ENCODE data around the gene OPHN1. TPM values are rescaled to one million over a fixed set of nuclear protein-coding genes. Genes with fewer than 3 reads are reported as not detected.
"Not testable (repeated sequence)": the region's sequence is repeated elsewhere in the genome, so short reads cannot be mapped to it uniquely, and the experiment has no call there.

OPHN1 gene
- total and polyA plus RNA-seq, 4 experiments from 2014 or later = 0.03 to 0.44 (median 0.23) TPM; not detected in 1

DNA sequence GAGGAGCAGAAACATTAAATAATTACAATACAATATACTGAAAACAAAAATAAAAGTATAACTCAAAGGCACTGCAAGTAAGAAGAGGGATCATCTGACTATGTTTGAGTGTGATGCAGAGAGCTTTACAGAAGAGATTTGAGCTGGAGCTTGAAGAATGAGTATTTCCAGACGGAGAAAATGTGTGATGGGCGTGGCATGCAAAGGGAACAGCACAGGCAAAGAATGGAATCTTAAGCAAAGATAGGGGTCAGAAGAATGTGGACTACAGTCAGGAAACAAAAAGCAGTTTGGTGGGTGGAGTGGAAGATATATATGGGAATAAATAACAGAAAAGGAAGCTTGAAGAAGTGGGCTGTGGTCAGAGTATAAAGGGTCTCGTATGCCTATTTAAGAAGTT is 45.5 kb downstream of the OPHN1 start:
- Mint-ChIP-seq H3K9me3 (peaks cover 0 to 2% (median 0%) of the 10 kb centered on the region in 8 donors), H3K27ac (peak overlapping the region in 1 of 7 donors; percentile 16), H3K4me3 (no peak overlapping the region), H3K4me1 (no peaks in the 10 kb centered on the region), H3K27me3 (no peaks in the 10 kb centered on the region), H3K36me3 (no peaks in the 10 kb centered on the region)
- Histone ChIP-seq H3K4me1 (ENCODE audit: insufficient read depth, low read length) (no peaks in the 10 kb centered on the region), H3K36me3 (ENCODE audit: insufficient read depth, low read length) (no peaks in the 10 kb centered on the region), H3K9me3 (ENCODE audit: control insufficient read depth in 1 of 2, low read length in 2 of 2) (no peaks in the 10 kb centered on the region), H3K4me3 (ENCODE audit: low read length in 2 of 2) (no peak overlapping the region), H3K27me3 (ENCODE audit: insufficient read depth, low read length) (no peaks in the 10 kb centered on the region), H3K27ac (ENCODE audit: low read depth, low read length) (no peak overlapping the region)
- no peak for DNase-seq
- ChIA-PET CTCF (ENCODE audit: partially characterized antibody) (no interaction called here), POLR2A (ENCODE audit: partially characterized antibody) (no interaction called here)
- intact Hi-C loops (cut with micrococcal nuclease) = no loop called here

DNA sequence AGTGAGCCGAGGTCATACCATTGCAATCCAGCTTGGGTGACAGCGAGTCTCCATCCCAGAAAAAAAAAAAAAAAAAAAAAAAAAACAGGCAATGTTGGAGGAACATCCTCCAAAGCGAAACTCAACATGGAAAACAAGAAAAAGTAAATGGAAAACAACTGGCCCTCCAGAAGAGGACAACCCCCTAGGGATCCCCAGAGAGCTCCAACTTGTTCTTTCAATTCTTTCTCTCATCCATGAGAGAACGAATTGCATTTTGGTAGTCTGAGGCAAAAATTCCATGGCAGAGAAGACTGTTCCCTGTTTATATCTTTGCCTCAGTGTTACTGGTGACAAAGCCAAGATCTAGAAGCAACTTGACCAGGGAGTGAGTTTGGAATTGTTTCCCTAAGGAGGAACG is 49.8 kb downstream of the OPHN1 start:
- DNase-seq = no peak
- intact Hi-C loops (cut with micrococcal nuclease) = no loop called here
- H3K36me3 ChIP-seq (ENCODE audit: insufficient read depth, low read length) = no peaks in the 10 kb centered on the region
- H3K27ac ChIP-seq (ENCODE audit: low read depth, low read length) = no peak overlapping the region
- H3K4me1 Mint-ChIP-seq = no peaks in the 10 kb centered on the region
- H3K27me3 Mint-ChIP-seq = peaks cover 2 to 7% of the 10 kb centered on the region in 2 donors
- peaks cover 0 to 2% (median 0%) of the 10 kb centered on the region in 8 donors for H3K9me3 Mint-ChIP-seq
- POLR2A ChIA-PET (ENCODE audit: partially characterized antibody) = no interaction called here
- no peaks in the 10 kb centered on the region for H3K4me1 ChIP-seq (ENCODE audit: insufficient read depth, low read length)
- no peak overlapping the region for H3K4me3 ChIP-seq (ENCODE audit: low read length in 2 of 2)
- H3K4me3 Mint-ChIP-seq = no peak overlapping the region
- no peak overlapping the region for H3K27ac Mint-ChIP-seq
- H3K27me3 ChIP-seq (ENCODE audit: insufficient read depth, low read length) = no peaks in the 10 kb centered on the region
- CTCF ChIA-PET (ENCODE audit: partially characterized antibody) = no interaction called here
- no peaks in the 10 kb centered on the region for H3K9me3 ChIP-seq (ENCODE audit: control insufficient read depth in 1 of 2, low read length in 2 of 2)
- no peaks in the 10 kb centered on the region for H3K36me3 Mint-ChIP-seq

DNA sequence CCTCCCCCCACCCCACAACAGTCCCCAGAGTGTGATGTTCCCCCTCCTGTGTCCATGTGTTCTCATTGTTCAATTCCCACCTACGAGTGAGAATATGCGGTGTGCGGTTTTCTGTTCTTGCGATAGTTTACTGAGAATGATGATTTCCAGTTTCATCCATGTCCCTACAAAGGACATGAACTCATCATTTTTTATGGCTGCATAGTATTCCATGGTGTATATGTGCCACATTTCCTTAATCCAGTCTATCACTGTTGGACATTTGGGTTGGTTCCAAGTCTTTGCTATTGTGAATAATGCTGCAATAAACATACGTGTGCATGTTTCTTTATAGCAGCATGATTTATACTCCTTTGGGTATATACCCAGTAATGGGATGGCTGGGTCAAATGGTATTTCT is 55.7 kb downstream of the OPHN1 start:
- H3K9me3 ChIP-seq (ENCODE audit: control insufficient read depth in 1 of 2, low read length in 2 of 2); DNase-seq; CTCF ChIA-PET (ENCODE audit: partially characterized antibody); H3K4me3 ChIP-seq (ENCODE audit: low read length in 2 of 2); H3K4me1 Mint-ChIP-seq; H3K36me3 Mint-ChIP-seq; H3K27me3 Mint-ChIP-seq; POLR2A ChIA-PET (ENCODE audit: partially characterized antibody); H3K27ac Mint-ChIP-seq; H3K4me3 Mint-ChIP-seq; H3K9me3 Mint-ChIP-seq; H3K36me3 ChIP-seq (ENCODE audit: insufficient read depth, low read length); intact Hi-C loops (cut with micrococcal nuclease); H3K27me3 ChIP-seq (ENCODE audit: insufficient read depth, low read length); H3K27ac ChIP-seq (ENCODE audit: low read depth, low read length); H3K4me1 ChIP-seq (ENCODE audit: insufficient read depth, low read length): not testable (repeated sequence)

DNA sequence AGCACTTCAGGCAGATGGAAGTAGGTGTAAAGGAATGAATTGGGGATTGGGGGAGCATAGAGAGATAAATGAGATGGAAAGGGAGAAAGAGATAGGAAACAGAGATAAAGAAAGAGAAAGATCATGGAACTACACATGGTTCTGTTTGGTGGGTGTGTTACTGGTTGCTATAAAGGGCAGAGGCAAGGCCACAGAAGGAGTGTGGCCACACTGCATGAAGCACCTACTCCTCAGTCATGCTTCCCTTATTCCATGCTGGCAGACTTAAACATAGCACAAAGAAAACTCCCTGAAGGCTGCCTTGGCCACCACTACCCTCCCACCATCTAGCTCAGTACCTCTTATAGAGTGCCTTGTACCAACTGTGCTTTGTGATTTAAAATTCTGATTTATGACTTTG is 56.9 kb downstream of the OPHN1 start:
- peaks cover 0 to 2% (median 0%) of the 10 kb centered on the region in 8 donors for H3K9me3 Mint-ChIP-seq
- POLR2A ChIA-PET (ENCODE audit: partially characterized antibody) = no interaction called here
- H3K9me3 ChIP-seq (ENCODE audit: control insufficient read depth in 1 of 2, low read length in 2 of 2) = no peaks in the 10 kb centered on the region
- no peaks in the 10 kb centered on the region for H3K36me3 ChIP-seq (ENCODE audit: insufficient read depth, low read length)
- H3K27ac Mint-ChIP-seq = no peak overlapping the region
- H3K4me1 ChIP-seq (ENCODE audit: insufficient read depth, low read length) = no peaks in the 10 kb centered on the region
- no peaks in the 10 kb centered on the region for H3K4me1 Mint-ChIP-seq
- DNase-seq = no peak
- intact Hi-C loops (cut with micrococcal nuclease) = no loop called here
- no peak overlapping the region for H3K4me3 Mint-ChIP-seq
- CTCF ChIA-PET (ENCODE audit: partially characterized antibody) = no interaction called here
- no peaks in the 10 kb centered on the region for H3K27me3 ChIP-seq (ENCODE audit: insufficient read depth, low read length)
- no peaks in the 10 kb centered on the region for H3K36me3 Mint-ChIP-seq
- peaks cover 1 to 4% of the 10 kb centered on the region in 2 donors for H3K27me3 Mint-ChIP-seq
- no peak overlapping the region for H3K4me3 ChIP-seq (ENCODE audit: low read length in 2 of 2)
- no peak overlapping the region for H3K27ac ChIP-seq (ENCODE audit: low read depth, low read length)

DNA sequence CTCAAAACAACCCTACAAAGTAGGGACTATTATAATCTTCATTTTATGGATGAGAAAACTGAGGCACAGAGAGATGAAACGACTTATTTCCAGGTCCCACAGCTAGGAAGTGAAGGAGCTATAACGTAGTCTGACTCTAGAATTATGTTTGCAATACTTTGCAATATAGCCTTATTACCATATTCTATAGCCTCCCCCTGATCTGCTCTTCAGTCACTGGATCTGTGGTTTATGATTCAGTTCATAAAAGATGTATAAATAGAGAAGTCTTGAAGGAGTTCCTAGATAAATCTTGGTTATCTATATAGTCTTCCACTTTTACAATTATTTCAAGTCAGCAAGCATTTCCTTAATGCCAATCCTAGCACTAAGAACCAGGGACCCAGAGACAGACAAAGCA is 57.5 kb downstream of the OPHN1 start:
- no peak overlapping the region for H3K4me3 Mint-ChIP-seq
- H3K27ac Mint-ChIP-seq = no peak overlapping the region
- no peaks in the 10 kb centered on the region for H3K36me3 Mint-ChIP-seq
- Histone ChIP-seq H3K4me1 (ENCODE audit: insufficient read depth, low read length) (no peaks in the 10 kb centered on the region), H3K9me3 (ENCODE audit: control insufficient read depth in 1 of 2, low read length in 2 of 2) (no peaks in the 10 kb centered on the region), H3K36me3 (ENCODE audit: insufficient read depth, low read length) (no peaks in the 10 kb centered on the region), H3K27me3 (ENCODE audit: insufficient read depth, low read length) (no peaks in the 10 kb centered on the region), H3K27ac (ENCODE audit: low read depth, low read length) (no peak overlapping the region), H3K4me3 (ENCODE audit: low read length in 2 of 2) (no peak overlapping the region)
- CTCF ChIA-PET (ENCODE audit: partially characterized antibody) = no interaction called here
- H3K9me3 Mint-ChIP-seq = peaks cover 0 to 2% (median 0%) of the 10 kb centered on the region in 8 donors
- POLR2A ChIA-PET (ENCODE audit: partially characterized antibody) = no interaction called here
- H3K27me3 Mint-ChIP-seq = peaks cover 0 to 1% of the 10 kb centered on the region in 2 donors
- H3K4me1 Mint-ChIP-seq = no peaks in the 10 kb centered on the region
- intact Hi-C loops (cut with micrococcal nuclease) = no loop called here
- DNase-seq = no peak

DNA sequence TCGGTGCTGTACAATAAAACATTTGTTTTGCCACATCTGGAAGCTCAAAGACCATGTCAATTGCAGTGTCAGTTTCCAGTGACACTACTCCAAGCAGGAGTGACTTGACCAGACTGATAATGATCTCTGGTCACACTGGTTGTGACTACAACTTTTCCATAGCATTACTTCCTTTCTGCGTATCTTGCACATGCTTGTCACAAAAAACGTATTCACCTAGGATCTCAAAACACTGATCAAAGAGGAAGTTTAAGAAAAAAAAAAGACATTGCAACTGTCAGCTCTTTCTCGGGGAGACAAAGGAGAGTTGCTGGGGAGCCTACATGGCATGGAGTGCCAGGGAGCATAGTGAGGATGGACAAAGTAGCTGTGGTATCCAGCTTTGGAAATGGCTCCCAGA is 60.6 kb downstream of the OPHN1 start:
- intact Hi-C loops (cut with micrococcal nuclease) = no loop called here
- no peaks in the 10 kb centered on the region for H3K36me3 ChIP-seq (ENCODE audit: insufficient read depth, low read length)
- H3K9me3 ChIP-seq (ENCODE audit: control insufficient read depth in 1 of 2, low read length in 2 of 2) = no peaks in the 10 kb centered on the region
- no peak overlapping the region for H3K4me3 ChIP-seq (ENCODE audit: low read length in 2 of 2)
- no peaks in the 10 kb centered on the region for H3K4me1 ChIP-seq (ENCODE audit: insufficient read depth, low read length)
- no peak for DNase-seq
- peaks cover 0 to 1% of the 10 kb centered on the region in 2 donors for H3K27me3 Mint-ChIP-seq
- no peak overlapping the region for H3K4me3 Mint-ChIP-seq
- H3K9me3 Mint-ChIP-seq = peaks cover 0 to 7% (median 0%) of the 10 kb centered on the region in 8 donors
- ChIA-PET POLR2A (ENCODE audit: partially characterized antibody) (no interaction called here), CTCF (ENCODE audit: partially characterized antibody) (no interaction called here)
- no peak overlapping the region for H3K27ac ChIP-seq (ENCODE audit: low read depth, low read length)
- no peaks in the 10 kb centered on the region for H3K27me3 ChIP-seq (ENCODE audit: insufficient read depth, low read length)
- no peak overlapping the region for H3K27ac Mint-ChIP-seq
- H3K36me3 Mint-ChIP-seq = no peaks in the 10 kb centered on the region
- H3K4me1 Mint-ChIP-seq = no peaks in the 10 kb centered on the region

DNA sequence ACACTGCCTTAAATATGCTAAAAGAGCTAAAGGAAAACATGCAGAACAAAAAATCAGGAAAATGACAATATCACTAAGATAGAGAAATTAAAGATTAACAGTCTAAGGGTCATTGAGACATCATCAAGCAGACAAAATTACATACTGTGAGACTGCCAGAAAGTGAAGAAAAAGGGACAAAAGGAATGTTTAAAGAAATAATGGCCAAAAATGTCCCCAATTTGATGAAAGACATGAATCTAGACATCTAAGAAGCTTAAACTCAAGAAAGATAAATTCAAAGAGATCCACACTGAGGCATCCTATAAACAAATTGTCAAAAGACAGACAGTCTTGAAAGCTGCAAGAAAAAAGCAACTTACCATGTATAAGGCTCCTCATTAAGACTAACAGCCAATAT is 63.7 kb downstream of the OPHN1 start:
- H3K27ac Mint-ChIP-seq = no peak overlapping the region
- ChIA-PET POLR2A (ENCODE audit: partially characterized antibody) (no interaction called here), CTCF (ENCODE audit: partially characterized antibody) (no interaction called here)
- H3K4me3 Mint-ChIP-seq = no peak overlapping the region
- H3K9me3 ChIP-seq (ENCODE audit: control insufficient read depth in 1 of 2, low read length in 2 of 2) = no peaks in the 10 kb centered on the region
- no peaks in the 10 kb centered on the region for H3K36me3 Mint-ChIP-seq
- no peaks in the 10 kb centered on the region for H3K4me1 Mint-ChIP-seq
- peaks cover 0 to 1% of the 10 kb centered on the region in 2 donors for H3K27me3 Mint-ChIP-seq
- H3K36me3 ChIP-seq (ENCODE audit: insufficient read depth, low read length) = no peaks in the 10 kb centered on the region
- DNase-seq = no peak
- H3K27me3 ChIP-seq (ENCODE audit: insufficient read depth, low read length) = no peaks in the 10 kb centered on the region
- intact Hi-C loops (cut with micrococcal nuclease) = no loop called here
- H3K27ac ChIP-seq (ENCODE audit: low read depth, low read length) = no peak overlapping the region
- no peaks in the 10 kb centered on the region for H3K4me1 ChIP-seq (ENCODE audit: insufficient read depth, low read length)
- H3K9me3 Mint-ChIP-seq = peaks cover 0 to 7% (median 0%) of the 10 kb centered on the region in 8 donors
- no peak overlapping the region for H3K4me3 ChIP-seq (ENCODE audit: low read length in 2 of 2)

DNA sequence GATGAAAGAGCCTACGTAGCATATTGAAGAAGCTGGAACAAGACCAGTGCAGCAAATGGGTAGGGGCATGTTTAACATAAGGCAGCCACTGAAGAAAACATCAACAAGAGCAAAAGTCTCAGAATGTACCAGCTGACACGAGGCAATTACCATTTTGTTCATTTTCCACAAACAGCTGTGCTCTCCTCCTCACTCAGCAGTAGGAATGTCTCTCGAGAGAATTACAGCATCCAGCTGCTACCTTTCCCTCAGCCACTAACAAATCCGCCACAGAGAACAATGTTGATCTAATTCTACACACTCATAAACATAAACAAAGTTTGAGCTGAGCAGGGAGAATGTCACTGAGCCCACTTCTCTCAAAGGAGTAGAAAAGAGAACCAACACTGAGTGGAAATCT is 68.0 kb downstream of the OPHN1 start:
- Mint-ChIP-seq H3K4me1 (no peaks in the 10 kb centered on the region), H3K36me3 (no peaks in the 10 kb centered on the region), H3K27ac (no peak overlapping the region), H3K9me3 (peaks cover 0 to 7% (median 0%) of the 10 kb centered on the region in 8 donors), H3K27me3 (no peaks in the 10 kb centered on the region), H3K4me3 (no peak overlapping the region)
- ChIA-PET CTCF (ENCODE audit: partially characterized antibody) (no interaction called here), POLR2A (ENCODE audit: partially characterized antibody) (no interaction called here)
- no peak for DNase-seq
- no peaks in the 10 kb centered on the region for H3K4me1 ChIP-seq (ENCODE audit: insufficient read depth, low read length)
- H3K27ac ChIP-seq (ENCODE audit: low read depth, low read length) = no peak overlapping the region
- H3K27me3 ChIP-seq (ENCODE audit: insufficient read depth, low read length) = no peaks in the 10 kb centered on the region
- no peaks in the 10 kb centered on the region for H3K36me3 ChIP-seq (ENCODE audit: insufficient read depth, low read length)
- H3K4me3 ChIP-seq (ENCODE audit: low read length in 2 of 2) = no peak overlapping the region
- H3K9me3 ChIP-seq (ENCODE audit: control insufficient read depth in 1 of 2, low read length in 2 of 2) = no peaks in the 10 kb centered on the region
- intact Hi-C loops (cut with micrococcal nuclease) = no loop called here
